Naive thymus-derived CD4-positive, alpha-beta T cell (primary cell): ENCODE measurements around the gene PLA2G3. TPM values are rescaled to one million over a fixed set of nuclear protein-coding genes. Genes with fewer than 3 reads are reported as not detected.

ENCODE experiments used
- ATAC-seq: fragments of 150-1000 bp; cut with Tn5 transposase; 2 replicates; pipeline ENCODE4 v1.10.0; 2021; ENCODE audit warnings: mild to moderate bottlenecking, moderate library complexity
- CTCF ChIA-PET: fragments of 350-600 bp; sonication (Branson Sonifier 250); formaldehyde crosslinking; loops from one replicate; lab custom pipeline; 2021; ENCODE audit warnings: antibody characterized with exemption; lab: Charles Lee
- POLR2A ChIA-PET: fragments of 350-600 bp; sonication (Branson Sonifier 250); formaldehyde crosslinking; loops from one replicate; lab custom pipeline; 2021; ENCODE audit warnings: antibody characterized with exemption, inconsistent platforms; lab: Charles Lee
- DNase-seq, 9 donors: peaks; one replicate each; pipeline versions ENCODE4 v3.0.0 to v3.0.0-alpha.2; 2020 to 2022; ENCODE audit warnings: mixed read lengths in 1 of 9
- H3K27ac ChIP-seq: one replicate; pipeline ENCODE4 v1.7.0; 2013; ENCODE audit warnings: mild to moderate bottlenecking, low read depth, low read length, moderate library complexity
- H3K27me3 ChIP-seq, 2 donors: one replicate each; pipeline ENCODE4 v1.7.0; 2013; ENCODE audit warnings: low read length in 2 of 2, mild to moderate bottlenecking in 2 of 2, moderate library complexity in 2 of 2; ENCODE audit not compliant: control insufficient read depth in 2 of 2, insufficient read depth in 2 of 2
- H3K36me3 ChIP-seq, 3 experiments: 1 replicate in 2 of 3; 2 replicates in 1 of 3; pipeline ENCODE4 v1.7.0; 2013; ENCODE audit warnings: low read length in 3 of 3, mild to moderate bottlenecking in 3 of 3, moderate library complexity in 1 of 3; ENCODE audit not compliant: insufficient read depth in 3 of 3, control insufficient read depth in 2 of 3
- H3K4me1 ChIP-seq, 2 donors: one replicate each; pipeline ENCODE4 v1.7.0; 2013; ENCODE audit warnings: low read length in 2 of 2, mild to moderate bottlenecking in 2 of 2, moderate library complexity in 1 of 2; ENCODE audit not compliant: control insufficient read depth in 2 of 2, insufficient read depth in 2 of 2
- H3K4me3 ChIP-seq: 2 replicates; pipeline ENCODE4 v1.7.0; 2013; ENCODE audit warnings: mild to moderate bottlenecking, low read length
- H3K9me3 ChIP-seq, 3 experiments: 1 replicate in 2 of 3; 2 replicates in 1 of 3; pipeline ENCODE4 v1.7.0; 2013; ENCODE audit warnings: low read length in 3 of 3; ENCODE audit not compliant: control insufficient read depth in 2 of 3
- H3K27ac Mint-ChIP-seq, 9 donors: one replicate each; pipeline ENCODE4 v1.8.0; 2020 to 2022; ENCODE audit warnings: mixed read lengths in 9 of 9, mild to moderate bottlenecking in 8 of 9, moderate library complexity in 5 of 9, inconsistent platforms in 2 of 9
- H3K27me3 Mint-ChIP-seq, 5 donors: one replicate each; pipeline ENCODE4 v1.8.0; 2021 to 2022; ENCODE audit warnings: mixed read lengths in 5 of 5, mild to moderate bottlenecking in 1 of 5
- H3K36me3 Mint-ChIP-seq, 5 donors: one replicate each; pipeline ENCODE4 v1.8.0; 2020 to 2022; ENCODE audit warnings: mixed read lengths in 5 of 5, mild to moderate bottlenecking in 3 of 5, inconsistent platforms in 1 of 5
- H3K4me1 Mint-ChIP-seq, 7 donors: one replicate each; pipeline ENCODE4 v1.8.0; 2020 to 2022; ENCODE audit warnings: mixed read lengths in 7 of 7, mild to moderate bottlenecking in 3 of 7, inconsistent platforms in 1 of 7
- H3K4me3 Mint-ChIP-seq, 10 donors: one replicate each; pipeline ENCODE4 v1.8.0; 2020 to 2022; ENCODE audit warnings: mild to moderate bottlenecking in 10 of 10, mixed read lengths in 10 of 10, moderate library complexity in 6 of 10, inconsistent platforms in 2 of 10
- H3K9me3 Mint-ChIP-seq, 11 donors: one replicate each; pipeline ENCODE4 v1.8.0; 2020 to 2022; ENCODE audit warnings: mixed read lengths in 11 of 11, mild to moderate bottlenecking in 4 of 11, inconsistent platforms in 1 of 11, moderate library complexity in 1 of 11
- intact Hi-C, 2 donors: fragments of 100-400 bp; cut with micrococcal nuclease; formaldehyde crosslinking; loops; one replicate each; pipeline ENCODE4 v1.15.1; 2023
- polyA plus RNA-seq, 2 donors: library from polyadenylated mRNA; unstranded; fragments of 300-500 nt; fragmentation: Illumina TruSeq; gene quantifications; one replicate each; pipeline ENCODE4 v1.2.3, GENCODE V29; 2021
- total RNA-seq, 6 experiments: library from RNA in 5 of 6; stranded (reverse) in 5 of 6; gene quantifications; 1 replicate in 5 of 6; 2 replicates in 1 of 6; pipeline ENCODE4 v1.2.3 and lab custom pipeline; 2021 to 2026

Gene PLA2G3
- total and polyA plus RNA-seq, 7 experiments from 2014 or later: not detected

GRCh38 chr22:31124290-31124689, 16.0 kb downstream of the PLA2G3 start:
- POLR2A ChIA-PET: no interaction called here
- H3K4me3 Mint-ChIP-seq: no peak overlapping the region
- no peak overlapping the region for H3K27ac Mint-ChIP-seq

GRCh38 chr22:31123292-31123602, 17.1 kb downstream of the PLA2G3 start:
- peaks cover 0 to 5% (median 0%) of the 10 kb centered on the region in 5 donors for H3K27me3 Mint-ChIP-seq

More at GRCh38 chr22:31124290-31124689, 16.0 kb downstream of the PLA2G3 start:
- Mint-ChIP-seq H3K9me3 (peaks cover 0 to 1% (median 0%) of the 10 kb centered on the region in 11 donors), H3K36me3 (no peaks in the 10 kb centered on the region), H3K27me3 (peaks cover 0 to 5% (median 0%) of the 10 kb centered on the region in 5 donors), H3K4me1 (peaks cover 0 to 4% (median 0%) of the 10 kb centered on the region in 7 donors)
- Histone ChIP-seq H3K27ac (no peak overlapping the region), H3K4me3 (no peak overlapping the region), H3K4me1 (no peaks in the 10 kb centered on the region), H3K9me3 (no peaks in the 10 kb centered on the region), H3K36me3 (no peaks in the 10 kb centered on the region), H3K27me3 (no peaks in the 10 kb centered on the region)
- intact Hi-C loops: no loop called here
- CTCF ChIA-PET: no interaction called here
- ATAC-seq (no peak), DNase-seq (no peak)

GRCh38 chr22:31122532-31123291, 17.6 kb downstream of the PLA2G3 start, which contains the start of gene INPP5J:
Gene INPP5J (plus strand): TSS chr22:31122966. CDS start chr22:31123015, 49 bp downstream.
- Histone ChIP-seq H3K27ac (no peak within 1 kb of the TSS), H3K4me1 (no peaks in the 10 kb centered on the region), H3K4me3 (no peak within 1 kb of the TSS), H3K9me3 (no peaks in the 10 kb centered on the region), H3K36me3 (no peaks in the 10 kb centered on the region), H3K27me3 (no peaks in the 10 kb centered on the region)
- H3K4me1 Mint-ChIP-seq: peaks cover 0 to 4% (median 0%) of the 10 kb centered on the region in 7 donors
- H3K4me3 Mint-ChIP-seq: no peak within 1 kb of the TSS
- H3K27me3 Mint-ChIP-seq: peaks cover 0 to under 1% (median 0%) of the 10 kb centered on the region in 5 donors
- ChIA-PET POLR2A (no interaction called here), CTCF (no interaction called here)
- ATAC-seq (no peak), DNase-seq (no peak)
- H3K36me3 Mint-ChIP-seq: no peaks in the 10 kb centered on the region
- peak within 1 kb of the TSS in 2 of 9 donors; percentile 10 to 59 for H3K27ac Mint-ChIP-seq
- peaks cover 0 to 1% (median 0%) of the 10 kb centered on the region in 11 donors for H3K9me3 Mint-ChIP-seq
- intact Hi-C loops: no loop called here

More at GRCh38 chr22:31123292-31123602, 17.1 kb downstream of the PLA2G3 start:
- ATAC-seq (no peak), DNase-seq (no peak)
- Histone ChIP-seq H3K36me3 (no peaks in the 10 kb centered on the region), H3K9me3 (no peaks in the 10 kb centered on the region), H3K4me3 (no peak overlapping the region), H3K27ac (no peak overlapping the region), H3K27me3 (no peaks in the 10 kb centered on the region), H3K4me1 (no peaks in the 10 kb centered on the region)
- Mint-ChIP-seq H3K9me3 (peaks cover 0 to 1% (median 0%) of the 10 kb centered on the region in 11 donors), H3K4me3 (no peak overlapping the region), H3K4me1 (peaks cover 0 to 4% (median 0%) of the 10 kb centered on the region in 7 donors), H3K36me3 (no peaks in the 10 kb centered on the region), H3K27ac (no peak overlapping the region)
- intact Hi-C loops: no loop called here
- POLR2A ChIA-PET: no interaction called here
- CTCF ChIA-PET: no interaction called here

DNA sequence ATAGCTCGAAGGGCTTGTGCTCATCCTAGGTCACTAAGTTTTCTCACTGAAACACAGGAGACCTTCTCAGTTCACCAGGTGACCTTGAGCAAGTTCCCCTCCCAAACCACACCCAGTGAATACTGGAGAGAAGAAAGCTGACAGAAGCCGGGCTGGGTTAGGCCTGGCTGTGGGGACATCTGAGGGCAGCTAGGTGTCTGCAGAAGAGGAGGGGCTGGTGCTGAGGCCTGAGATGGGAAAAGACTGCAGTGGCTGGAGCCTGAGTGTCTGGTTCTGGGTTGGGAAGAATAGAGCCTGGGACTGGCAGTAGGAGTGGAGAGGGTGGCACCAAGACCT, 18.1 kb downstream of the PLA2G3 start:
- Mint-ChIP-seq H3K36me3 (no peaks in the 10 kb centered on the region), H3K4me1 (peaks cover 0 to 1% (median 0%) of the 10 kb centered on the region in 7 donors), H3K9me3 (peaks cover 0 to 1% (median 0%) of the 10 kb centered on the region in 11 donors), H3K27me3 (no peaks in the 10 kb centered on the region), H3K4me3 (no peak overlapping the region), H3K27ac (peak overlapping the region in 2 of 9 donors; percentile 10 to 59)
- H3K4me1 ChIP-seq: no peaks in the 10 kb centered on the region
- CTCF ChIA-PET: no interaction called here
- ATAC-seq: no peak
- no peak overlapping the region for H3K4me3 ChIP-seq
- intact Hi-C loops: no loop called here
- H3K36me3 ChIP-seq: no peaks in the 10 kb centered on the region
- POLR2A ChIA-PET: no interaction called here
- H3K27ac ChIP-seq: no peak overlapping the region
- H3K9me3 ChIP-seq: no peaks in the 10 kb centered on the region
- no peak for DNase-seq
- no peaks in the 10 kb centered on the region for H3K27me3 ChIP-seq

DNA sequence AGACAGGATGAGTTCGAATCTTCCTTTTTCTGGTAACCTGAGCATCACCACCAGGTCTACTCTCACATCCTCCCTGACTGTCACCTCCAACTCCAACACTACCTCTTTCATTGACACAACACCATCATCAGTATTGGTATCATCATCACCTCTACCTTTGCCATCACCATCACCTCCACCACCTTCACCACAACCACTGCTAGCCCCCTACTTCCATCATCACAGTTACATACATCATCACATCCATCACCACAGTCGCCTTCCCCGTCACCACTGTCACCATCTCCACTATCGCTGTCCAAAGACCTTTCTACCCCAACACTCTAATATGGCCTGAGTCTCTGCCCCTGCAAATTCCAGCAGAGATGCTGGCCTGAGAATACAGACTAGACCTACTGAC, 18.9 kb downstream of the PLA2G3 start:
- ATAC-seq (no peak), DNase-seq (no peak)
- Histone ChIP-seq H3K27ac (no peak overlapping the region), H3K4me3 (no peak overlapping the region), H3K9me3 (no peaks in the 10 kb centered on the region), H3K36me3 (no peaks in the 10 kb centered on the region), H3K27me3 (no peaks in the 10 kb centered on the region), H3K4me1 (no peaks in the 10 kb centered on the region)
- Mint-ChIP-seq H3K9me3 (peaks cover 0 to 1% (median 0%) of the 10 kb centered on the region in 11 donors), H3K27ac (peak overlapping the region in 1 of 9 donors; percentile 23), H3K27me3 (no peaks in the 10 kb centered on the region), H3K36me3 (no peaks in the 10 kb centered on the region), H3K4me1 (no peaks in the 10 kb centered on the region), H3K4me3 (no peak overlapping the region)
- ChIA-PET POLR2A (no interaction called here), CTCF (no interaction called here)
- intact Hi-C loops: no loop called here

GRCh38 chr22:31120642-31121041, 19.7 kb downstream of the PLA2G3 start:
- H3K27ac Mint-ChIP-seq: no peak overlapping the region
- intact Hi-C loops: no loop called here
- no peak for DNase-seq
- no peaks in the 10 kb centered on the region for H3K4me1 ChIP-seq
- H3K36me3 Mint-ChIP-seq: no peaks in the 10 kb centered on the region
- no peaks in the 10 kb centered on the region for H3K9me3 ChIP-seq
- ATAC-seq: no peak
- no peak overlapping the region for H3K4me3 ChIP-seq
- no peaks in the 10 kb centered on the region for H3K36me3 ChIP-seq
- H3K27me3 ChIP-seq: no peaks in the 10 kb centered on the region
- H3K4me1 Mint-ChIP-seq: no peaks in the 10 kb centered on the region
- H3K4me3 Mint-ChIP-seq: no peak overlapping the region
- POLR2A ChIA-PET: no interaction called here
- peaks cover 0 to 1% (median 0%) of the 10 kb centered on the region in 11 donors for H3K9me3 Mint-ChIP-seq
- H3K27me3 Mint-ChIP-seq: no peaks in the 10 kb centered on the region
- CTCF ChIA-PET: no interaction called here
- H3K27ac ChIP-seq: no peak overlapping the region

DNA sequence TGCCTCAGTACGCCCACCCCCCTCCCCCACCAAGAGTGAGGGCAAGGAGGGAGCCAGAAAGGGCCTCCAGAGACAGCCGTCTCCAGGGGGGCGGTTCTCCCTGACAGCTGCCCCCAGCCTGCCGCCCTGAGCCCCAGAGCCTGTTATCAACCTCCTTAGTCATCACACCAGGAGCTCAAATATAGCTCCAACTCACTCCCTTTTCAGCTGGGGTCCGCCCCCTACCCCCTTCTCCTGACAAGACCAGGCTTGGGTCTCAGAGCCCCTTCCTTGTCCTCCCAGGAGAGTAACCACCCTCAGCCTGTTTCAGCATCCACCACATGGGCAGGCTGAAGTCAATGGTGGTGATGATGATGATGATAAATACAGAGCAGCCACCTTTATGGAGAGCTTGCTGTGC, 20.1 kb downstream of the PLA2G3 start:
- Histone ChIP-seq H3K4me3 (no peak overlapping the region), H3K4me1 (no peaks in the 10 kb centered on the region), H3K27ac (no peak overlapping the region), H3K9me3 (no peaks in the 10 kb centered on the region), H3K36me3 (no peaks in the 10 kb centered on the region), H3K27me3 (no peaks in the 10 kb centered on the region)
- intact Hi-C loops: no loop called here
- no peak for ATAC-seq
- POLR2A ChIA-PET: no interaction called here
- Mint-ChIP-seq H3K4me3 (no peak overlapping the region), H3K9me3 (peaks cover 0 to 1% (median 0%) of the 10 kb centered on the region in 11 donors), H3K36me3 (no peaks in the 10 kb centered on the region), H3K27me3 (no peaks in the 10 kb centered on the region), H3K4me1 (no peaks in the 10 kb centered on the region), H3K27ac (no peak overlapping the region)
- no peak for DNase-seq
- CTCF ChIA-PET: no interaction called here
